B cell (primary cell): ENCODE data around the gene ONECUT1. TPM values are rescaled to one million over a fixed set of nuclear protein-coding genes. Genes with fewer than 3 reads are reported as not detected.

ENCODE experiments used
- ATAC-seq: fragments of 200-7000 bp; cut with Tn5 transposase; one replicate; pipeline ENCODE4 v1.10.0; 2021; ENCODE audit warnings: low read depth, mild to moderate bottlenecking, moderate number of reproducible peaks, moderate library complexity
- CTCF ChIA-PET: fragments of 350-600 bp; sonication (Branson Sonifier 250); formaldehyde crosslinking; loops from one replicate; lab custom pipeline; 2021; ENCODE audit warnings: antibody characterized with exemption, inconsistent platforms; lab: Charles Lee
- POLR2A ChIA-PET: fragments of 350-600 bp; sonication (Branson Sonifier 250); formaldehyde crosslinking; loops from one replicate; lab custom pipeline; 2021; ENCODE audit warnings: antibody characterized with exemption; lab: Charles Lee
- DNase-seq: peaks from one replicate; pipeline ENCODE4 v3.0.0; 2013
- H2AFZ ChIP-seq: 2 replicates; pipeline ENCODE4 v1.6.1; 2012; ENCODE audit warnings: mild to moderate bottlenecking, low read depth, low read length; ENCODE audit not compliant: insufficient read depth, poor library complexity, severe bottlenecking
- H3K27ac ChIP-seq, 2 donors: 1 replicate in 1 of 2; 2 replicates in 1 of 2; pipeline ENCODE4 v1.5.1; 2012 to 2013; ENCODE audit warnings: low read length in 2 of 2, mild to moderate bottlenecking in 2 of 2, moderate library complexity in 1 of 2
- H3K27me3 ChIP-seq, 4 experiments: fragments of 200-600 bp in 1 of 4; sonication (generic) in 1 of 4; replicated peaks in 1 of 4; 1 replicate in 2 of 4; 2 replicates in 2 of 4; pipeline versions ENCODE4 v1.6.1 to v1.7.0; 2013 to 2016; ENCODE audit warnings: low read length in 3 of 4, mild to moderate bottlenecking in 2 of 4, mixed read lengths in 1 of 4, moderate library complexity in 1 of 4; ENCODE audit not compliant: insufficient read depth in 4 of 4, control insufficient read depth in 3 of 4; ENCODE audit errors: control extremely low read depth in 1 of 4
- H3K36me3 ChIP-seq, 2 experiments: replicated peaks in 1 of 2; 1 replicate in 1 of 2; 2 replicates in 1 of 2; pipeline versions ENCODE4 v1.6.1 to v1.7.1; 2013; ENCODE audit warnings: low read length in 1 of 2; ENCODE audit not compliant: insufficient read depth in 2 of 2, control insufficient read depth in 1 of 2; ENCODE audit errors: control extremely low read depth in 1 of 2, extremely low read depth in 1 of 2
- H3K4me1 ChIP-seq, 2 donors: fragments of 200-600 bp in 1 of 2; sonication (generic) in 1 of 2; 1 replicate in 1 of 2; 2 replicates in 1 of 2; pipeline versions ENCODE4 v1.5.1 to v1.6.1; 2013 to 2017; ENCODE audit warnings: low read length in 2 of 2; ENCODE audit not compliant: control insufficient read depth in 2 of 2, insufficient read depth in 2 of 2
- H3K4me2 ChIP-seq: replicated peaks from 2 replicates; pipeline ENCODE3; 2012; ENCODE audit warnings: mild to moderate bottlenecking, low read depth, low read length; ENCODE audit not compliant: poor library complexity, severe bottlenecking
- H3K4me3 ChIP-seq, 5 experiments: fragments of 200-600 bp in 1 of 5; sonication (generic) in 1 of 5; 1 replicate in 3 of 5; 2 replicates in 2 of 5; pipeline versions ENCODE4 v1.5.1 to v1.7.0; 2011 to 2016; ENCODE audit warnings: low read length in 4 of 5, mild to moderate bottlenecking in 4 of 5, low read depth in 2 of 5, control low read depth in 1 of 5, moderate library complexity in 1 of 5; ENCODE audit not compliant: insufficient read depth in 1 of 5; ENCODE audit errors: control extremely low read depth in 1 of 5, extremely low read depth in 1 of 5
- H3K79me2 ChIP-seq: fragments of 200-600 bp; sonication (generic); one replicate; pipeline ENCODE4 v1.6.0; 2016; ENCODE audit warnings: low read length; ENCODE audit not compliant: control insufficient read depth, insufficient read depth
- H3K9ac ChIP-seq: fragments of 200-600 bp; sonication (generic); 2 replicates; pipeline ENCODE4 v1.6.1; 2017; ENCODE audit warnings: mild to moderate bottlenecking, low read length, moderate library complexity
- H3K9me3 ChIP-seq, 3 donors: one replicate each; pipeline versions ENCODE4 v1.6.1 to v1.7.1; 2013; ENCODE audit warnings: low read length in 2 of 3; ENCODE audit not compliant: control insufficient read depth in 2 of 3, insufficient read depth in 1 of 3; ENCODE audit errors: control extremely low read depth in 1 of 3
- H4K20me1 ChIP-seq: 2 replicates; pipeline ENCODE4 v1.6.0; 2012; ENCODE audit warnings: mild to moderate bottlenecking, low read length; ENCODE audit not compliant: insufficient read depth, control insufficient read depth, poor library complexity, severe bottlenecking
- H3K27ac Mint-ChIP-seq: one replicate; pipeline ENCODE4 v1.8.0; 2021; ENCODE audit warnings: mixed read lengths
- H3K27me3 Mint-ChIP-seq: one replicate; pipeline ENCODE4 v1.8.0; 2021; ENCODE audit warnings: mixed read lengths
- H3K4me1 Mint-ChIP-seq: one replicate; pipeline ENCODE4 v1.8.0; 2021; ENCODE audit warnings: mixed read lengths
- H3K4me3 Mint-ChIP-seq: one replicate; pipeline ENCODE4 v1.8.0; 2021; ENCODE audit warnings: mixed read lengths
- H3K9me3 Mint-ChIP-seq: one replicate; pipeline ENCODE4 v1.8.0; 2022; ENCODE audit warnings: mixed read lengths; ENCODE audit not compliant: insufficient read depth
- EZH2 ChIP-seq: IDR thresholded peaks from 2 replicates; pipeline ENCODE4 v1.6.1; 2012; ENCODE audit warnings: borderline replicate concordance, low read depth, mild to moderate bottlenecking, moderate library complexity, low read length; ENCODE audit not compliant: insufficient read depth, poor library complexity, severe bottlenecking
- WGBS: methylation state at CpG from one replicate; pipeline ENCODE4 v1.1.5; 2013; ENCODE audit warnings: missing lambda C conversion rate; ENCODE audit not compliant: insufficient coverage; 5-methylcytosine and 5-hydroxymethylcytosine counted together
- intact Hi-C: fragments of 100-400 bp; cut with micrococcal nuclease; formaldehyde crosslinking; loops from one replicate; pipeline ENCODE4 v1.10.0; 2022
- polyA plus RNA-seq: library from polyadenylated mRNA; depleted of rRNA; stranded (reverse); fragments of >200 nt; gene quantifications from 2 replicates; pipeline ENCODE4 v1.2.3, GENCODE V29; 2012
- total RNA-seq, 2 donors: library from RNA; stranded (reverse); fragments of 120-200 nt in 1 of 2; gene quantifications; 1 replicate in 1 of 2; 2 replicates in 1 of 2; pipeline versions ENCODE4 v1.2.3 to v1.2.4, GENCODE V29; 2013 to 2022
- TF ChIP-seq, protein P1 (sequence below): fragments of 200-600 bp; IDR thresholded peaks from one replicate; pipeline ENCODE4 v1.8.0; 2022; ENCODE audit warnings: antibody characterized with exemption, mild to moderate bottlenecking

Gene ONECUT1
- total and polyA plus RNA-seq, 2 donors (not counting 1 experiment from before 2014, with no cell fraction given), result not detected

GRCh38 chr15:52772766-52773165 lies 17.4 kb downstream of the ONECUT1 start:
- Histone ChIP-seq H3K9me3 (no peaks in the 10 kb centered on the region), H2AFZ (peak overlapping the region; percentile 50), H3K4me1 (no peaks in the 10 kb centered on the region), H4K20me1 (no peaks in the 10 kb centered on the region), H3K4me2 (no peak overlapping the region), H3K27me3 (peaks cover 0 to 22% (median 17%) of the 10 kb centered on the region in 4 experiments), H3K36me3 (no peaks in the 10 kb centered on the region), H3K79me2 (no peaks in the 10 kb centered on the region), H3K4me3 (no peak overlapping the region), H3K9ac (no peak overlapping the region), H3K27ac (no peak overlapping the region)
- peaks cover 46% of the 10 kb centered on the region for H3K27me3 Mint-ChIP-seq
- no peak overlapping the region for H3K4me3 Mint-ChIP-seq
- H3K9me3 Mint-ChIP-seq, result no peaks in the 10 kb centered on the region
- 81% methylated on average over 2 of the region's 5 CpGs for WGBS
- intact Hi-C loops, result no loop called here
- peaks cover 2% of the 10 kb centered on the region for H3K4me1 Mint-ChIP-seq
- DNase-seq, result no peak
- POLR2A ChIA-PET, result no interaction called here
- CTCF ChIA-PET, result no interaction called here
- no peak for TF ChIP-seq EZH2
- TF ChIP-seq, protein P1, sequence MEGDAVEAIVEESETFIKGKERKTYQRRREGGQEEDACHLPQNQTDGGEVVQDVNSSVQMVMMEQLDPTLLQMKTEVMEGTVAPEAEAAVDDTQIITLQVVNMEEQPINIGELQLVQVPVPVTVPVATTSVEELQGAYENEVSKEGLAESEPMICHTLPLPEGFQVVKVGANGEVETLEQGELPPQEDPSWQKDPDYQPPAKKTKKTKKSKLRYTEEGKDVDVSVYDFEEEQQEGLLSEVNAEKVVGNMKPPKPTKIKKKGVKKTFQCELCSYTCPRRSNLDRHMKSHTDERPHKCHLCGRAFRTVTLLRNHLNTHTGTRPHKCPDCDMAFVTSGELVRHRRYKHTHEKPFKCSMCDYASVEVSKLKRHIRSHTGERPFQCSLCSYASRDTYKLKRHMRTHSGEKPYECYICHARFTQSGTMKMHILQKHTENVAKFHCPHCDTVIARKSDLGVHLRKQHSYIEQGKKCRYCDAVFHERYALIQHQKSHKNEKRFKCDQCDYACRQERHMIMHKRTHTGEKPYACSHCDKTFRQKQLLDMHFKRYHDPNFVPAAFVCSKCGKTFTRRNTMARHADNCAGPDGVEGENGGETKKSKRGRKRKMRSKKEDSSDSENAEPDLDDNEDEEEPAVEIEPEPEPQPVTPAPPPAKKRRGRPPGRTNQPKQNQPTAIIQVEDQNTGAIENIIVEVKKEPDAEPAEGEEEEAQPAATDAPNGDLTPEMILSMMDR, result no peak
- ATAC-seq, result no peak
- no peak overlapping the region for H3K27ac Mint-ChIP-seq

GRCh38 chr15:52765785-52766184 lies 24.4 kb downstream of the ONECUT1 start:
- no peaks in the 10 kb centered on the region for H3K79me2 ChIP-seq
- Mint-ChIP-seq H3K27me3 (peaks cover 34% of the 10 kb centered on the region), H3K4me1 (no peaks in the 10 kb centered on the region), H3K27ac (no peak overlapping the region), H3K9me3 (no peaks in the 10 kb centered on the region), H3K4me3 (no peak overlapping the region)
- POLR2A ChIA-PET, result no interaction called here
- peaks cover 0 to 13% (median 6%) of the 10 kb centered on the region in 4 experiments for H3K27me3 ChIP-seq
- intact Hi-C loops, result no loop called here
- H3K36me3 ChIP-seq, result no peaks in the 10 kb centered on the region
- TF ChIP-seq EZH2, result no peak
- TF ChIP-seq, protein P1, result no peak
- H3K4me3 ChIP-seq, result no peak overlapping the region
- no peak for ATAC-seq
- no peak overlapping the region for H3K4me2 ChIP-seq
- no peaks in the 10 kb centered on the region for H3K4me1 ChIP-seq
- WGBS, result 50% methylated on average over 2 of the region's 3 CpGs
- no peaks in the 10 kb centered on the region for H3K9me3 ChIP-seq
- H2AFZ ChIP-seq, result no peak overlapping the region
- no peak overlapping the region for H3K9ac ChIP-seq
- CTCF ChIA-PET, result interaction anchor here (1.4 kb wide), 1 partner anchor 12 kb away, joined by 3 read pairs; no protein-coding TSS in a partner anchor
- H3K27ac ChIP-seq, result no peak overlapping the region
- H4K20me1 ChIP-seq, result no peaks in the 10 kb centered on the region
- no peak for DNase-seq
